GM12865 (cell line): ENCODE data around the gene PHLDA3.
"Not testable (repeated sequence)": the region's sequence is repeated elsewhere in the genome, so short reads cannot be mapped to it uniquely, and the experiment has no call there.

ENCODE experiments used
- DNase-seq: peaks from one replicate; pipeline ENCODE4 v3.0.0; 2010; ENCODE audit warnings: low read depth
- H3K4me3 ChIP-seq: 2 replicates; pipeline ENCODE4 v1.5.1; 2011; ENCODE audit warnings: mild to moderate bottlenecking, low read depth, low read length, control low read depth
- CTCF ChIP-seq: IDR thresholded peaks from 2 replicates; pipeline ENCODE4 v1.5.1; 2011; ENCODE audit warnings: low read length, control low read depth, low read depth, inconsistent platforms; ENCODE audit not compliant: insufficient read depth; ENCODE audit errors: missing control alignments

The PHLDA3 gene

GRCh38 chr1:201493757-201494617 is 25.0 kb upstream of the PHLDA3 start:
- no peak overlapping the region for H3K4me3 ChIP-seq
- TF ChIP-seq CTCF: no peak
- no peak for DNase-seq

- H3K4me3 ChIP-seq, DNase-seq: not testable (repeated sequence)
Observed at GRCh38 chr1:201493026-201493656, 24.2 kb upstream of the PHLDA3 start.

- TF ChIP-seq CTCF: no peak
- DNase-seq: no peak
- H3K4me3 ChIP-seq: no peak overlapping the region
Observed at GRCh38 chr1:201491896-201492511, 23.0 kb upstream of the PHLDA3 start.

GRCh38 chr1:201490708-201491131 is 21.7 kb upstream of the PHLDA3 start:
- no peak for TF ChIP-seq CTCF
- no peak overlapping the region for H3K4me3 ChIP-seq
- DNase-seq: no peak

- DNase-seq: no peak
- no peak overlapping the region for H3K4me3 ChIP-seq
- TF ChIP-seq CTCF: no peak
Observed at GRCh38 chr1:201489643-201490261, 20.8 kb upstream of the PHLDA3 start.

- TF ChIP-seq CTCF: no peak
- H3K4me3 ChIP-seq: no peak overlapping the region
- no peak for DNase-seq
Observed at GRCh38 chr1:201488830-201489589, 20.0 kb upstream of the PHLDA3 start.
